Activated CD8-positive, alpha-beta T cell treated with anti-CD3 and anti-CD28 coated beads for 36 hours (primary cell): ENCODE results near the gene PCDHGC3. TPM values are rescaled to one million over a fixed set of nuclear protein-coding genes. Genes with fewer than 3 reads are reported as not detected.

Source experiments
- ATAC-seq: fragments of 200-7000 bp; cut with Tn5 transposase; one replicate; pipeline ENCODE4 v1.10.0; 2021; ENCODE audit warnings: mild to moderate bottlenecking, moderate library complexity
- CTCF ChIA-PET: fragments of 350-600 bp; sonication (Branson Sonifier 250); formaldehyde crosslinking; loops from one replicate; lab custom pipeline; 2021; ENCODE audit warnings: antibody characterized with exemption; lab: Charles Lee
- POLR2A ChIA-PET: fragments of 350-600 bp; sonication (Branson Sonifier 250); formaldehyde crosslinking; loops from one replicate; lab custom pipeline; 2021; ENCODE audit warnings: antibody characterized with exemption; lab: Charles Lee
- DNase-seq: peaks from one replicate; pipeline ENCODE4 v3.0.0-alpha.2; 2020
- H3K27ac Mint-ChIP-seq: one replicate; pipeline ENCODE4 v1.8.0; 2021; ENCODE audit warnings: mild to moderate bottlenecking, mixed read lengths
- H3K27me3 Mint-ChIP-seq: one replicate; pipeline ENCODE4 v1.8.0; 2021; ENCODE audit warnings: mixed read lengths
- H3K36me3 Mint-ChIP-seq: one replicate; pipeline ENCODE4 v1.8.0; 2021; ENCODE audit warnings: low read depth, mixed read lengths
- H3K4me1 Mint-ChIP-seq: one replicate; pipeline ENCODE4 v1.8.0; 2021; ENCODE audit warnings: low read depth, mixed read lengths
- H3K4me3 Mint-ChIP-seq: one replicate; pipeline ENCODE4 v1.8.0; 2021; ENCODE audit warnings: mild to moderate bottlenecking, moderate library complexity, mixed read lengths
- H3K9me3 Mint-ChIP-seq: one replicate; pipeline ENCODE4 v1.8.0; 2021; ENCODE audit warnings: mixed read lengths
- intact Hi-C: fragments of 100-400 bp; cut with micrococcal nuclease; formaldehyde crosslinking; loops from one replicate; pipeline ENCODE4 v1.10.0; 2022
- total RNA-seq, 2 experiments: library from RNA; stranded (reverse); gene quantifications; one replicate each; pipeline ENCODE4 v1.2.3, GENCODE V29; 2021
- TF ChIP-seq, protein P1 (sequence below): fragments of 200-600 bp; IDR thresholded peaks from one replicate; pipeline ENCODE4 v1.8.0; 2022; ENCODE audit warnings: antibody characterized with exemption, mild to moderate bottlenecking

PCDHGC3 gene
- total RNA-seq, 2 experiments from 2014 or later = not detected

DNA sequence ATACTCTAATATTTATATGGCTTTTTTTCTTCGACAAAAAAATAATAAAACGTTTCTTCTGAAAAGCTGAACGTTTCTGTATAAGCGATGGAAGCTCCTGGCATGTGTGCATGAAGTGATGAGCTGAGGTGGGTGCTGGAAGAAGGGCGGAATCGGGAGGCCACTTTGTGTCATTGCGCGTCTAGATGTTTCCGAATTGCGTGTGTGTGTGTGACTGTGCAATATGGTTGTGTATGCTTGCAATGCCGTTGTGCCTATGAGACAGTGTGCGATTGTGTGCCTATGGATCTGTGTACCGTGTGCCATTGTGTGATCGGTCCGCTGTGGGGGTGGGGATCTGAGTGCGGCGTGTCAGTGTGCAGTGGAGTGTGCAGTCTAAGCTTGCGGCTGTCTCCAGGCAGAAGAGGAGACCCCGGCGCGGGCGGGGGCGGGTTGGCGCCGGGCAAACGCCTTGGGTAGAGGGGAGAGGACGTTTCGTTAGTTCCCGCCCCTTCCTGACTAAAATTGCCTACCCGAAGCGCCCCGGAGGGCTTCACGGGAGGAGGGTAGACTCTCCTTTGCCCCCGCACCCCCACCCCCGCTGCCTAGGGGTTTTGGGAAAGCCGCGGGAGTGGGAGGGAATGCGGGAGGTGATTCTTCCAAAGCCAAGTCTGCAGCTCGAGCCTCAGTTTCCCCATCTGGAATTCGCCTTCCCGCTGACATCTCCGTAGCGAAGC, 37.3 kb downstream of the PCDHGC3 start:
- Mint-ChIP-seq H3K4me1 (peaks cover 43% of the 10 kb centered on the region), H3K4me3 (peak overlapping the region; percentile 70), H3K36me3 (peaks cover 30% of the 10 kb centered on the region), H3K9me3 (no peaks in the 10 kb centered on the region), H3K27ac (peak overlapping the region; percentile 84), H3K27me3 (no peaks in the 10 kb centered on the region)
- CTCF ChIA-PET = interaction anchor here (0.6 to 9.4 kb wide), 37 partner anchors 10 to 647 kb away, joined by 3 to 122 read pairs (median 5); partner anchors contain the start of genes PCDHGA10, PCDHGA11, PCDHGA12 and PCDHGA3
- DNase-seq (peak; percentile 59), ATAC-seq (peak; percentile 41)
- TF ChIP-seq, protein P1, sequence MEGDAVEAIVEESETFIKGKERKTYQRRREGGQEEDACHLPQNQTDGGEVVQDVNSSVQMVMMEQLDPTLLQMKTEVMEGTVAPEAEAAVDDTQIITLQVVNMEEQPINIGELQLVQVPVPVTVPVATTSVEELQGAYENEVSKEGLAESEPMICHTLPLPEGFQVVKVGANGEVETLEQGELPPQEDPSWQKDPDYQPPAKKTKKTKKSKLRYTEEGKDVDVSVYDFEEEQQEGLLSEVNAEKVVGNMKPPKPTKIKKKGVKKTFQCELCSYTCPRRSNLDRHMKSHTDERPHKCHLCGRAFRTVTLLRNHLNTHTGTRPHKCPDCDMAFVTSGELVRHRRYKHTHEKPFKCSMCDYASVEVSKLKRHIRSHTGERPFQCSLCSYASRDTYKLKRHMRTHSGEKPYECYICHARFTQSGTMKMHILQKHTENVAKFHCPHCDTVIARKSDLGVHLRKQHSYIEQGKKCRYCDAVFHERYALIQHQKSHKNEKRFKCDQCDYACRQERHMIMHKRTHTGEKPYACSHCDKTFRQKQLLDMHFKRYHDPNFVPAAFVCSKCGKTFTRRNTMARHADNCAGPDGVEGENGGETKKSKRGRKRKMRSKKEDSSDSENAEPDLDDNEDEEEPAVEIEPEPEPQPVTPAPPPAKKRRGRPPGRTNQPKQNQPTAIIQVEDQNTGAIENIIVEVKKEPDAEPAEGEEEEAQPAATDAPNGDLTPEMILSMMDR = no peak
- POLR2A ChIA-PET = interaction anchor here (0.9 to 2.0 kb wide), 5 partner anchors 8 to 123 kb away, joined by 3 to 14 read pairs (median 4); partner anchors contain the start of genes HDAC3 and RELL2
- intact Hi-C loops = loop anchor here (5.0 to 10.0 kb wide), 2 partner anchors 101 to 188 kb away; partner anchors contain the start of genes PCDHGA10 and TAF7

DNA sequence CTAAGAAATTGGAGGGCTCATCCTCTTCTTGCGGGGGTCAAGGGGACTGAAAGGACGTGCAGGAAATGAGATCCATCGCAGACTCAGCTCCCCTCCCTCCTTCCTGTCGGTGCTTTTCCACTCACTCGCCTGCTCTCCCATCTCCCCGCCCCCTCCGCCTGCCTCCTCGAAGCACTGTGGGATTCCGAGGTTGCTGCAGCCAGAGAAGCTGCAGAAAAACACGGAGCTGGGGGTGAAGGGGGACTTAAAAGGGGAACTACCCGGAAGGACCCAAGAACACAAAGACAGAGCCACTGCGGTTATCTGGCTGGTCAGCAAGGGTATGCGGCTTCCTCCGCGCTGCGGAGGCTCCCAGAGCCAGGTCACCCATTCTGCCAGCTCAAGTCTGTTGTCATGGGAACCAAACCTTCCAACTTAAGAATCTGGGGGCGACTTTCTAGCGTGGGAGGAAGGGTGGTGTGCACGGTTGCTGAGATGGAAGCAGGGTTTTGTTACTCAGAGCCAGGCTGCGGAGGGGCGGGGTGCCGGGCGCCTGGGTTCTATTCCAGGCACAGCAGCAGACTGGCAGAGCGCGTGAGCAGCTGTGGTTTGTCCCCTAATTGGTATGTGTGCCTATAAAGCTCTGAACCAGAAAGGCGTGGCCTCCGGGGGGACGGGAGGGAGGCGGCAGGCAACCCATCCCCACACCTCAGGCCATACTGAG, 38.0 kb downstream of the PCDHGC3 start:
- CTCF ChIA-PET = interaction anchor here (0.6 to 9.4 kb wide), 25 partner anchors 9 to 326 kb away, joined by 3 to 122 read pairs (median 7); partner anchors contain the start of genes PCDHGA10, PCDHGA11, PCDHGA12 and PCDHGA3
- POLR2A ChIA-PET = interaction anchor here (0.5 to 2.0 kb wide), 7 partner anchors 9 to 1334 kb away, joined by 3 to 14 read pairs (median 3); partner anchors contain the start of genes HDAC3, PCDHGB5 and RELL2
- peak overlapping the region; percentile 70 for H3K4me3 Mint-ChIP-seq
- H3K36me3 Mint-ChIP-seq = peaks cover 35% of the 10 kb centered on the region
- H3K27ac Mint-ChIP-seq = peak overlapping the region; percentile 83
- peaks cover 43% of the 10 kb centered on the region for H3K4me1 Mint-ChIP-seq
- H3K9me3 Mint-ChIP-seq = no peaks in the 10 kb centered on the region
- ATAC-seq = peak; percentile 66
- TF ChIP-seq, protein P1 = no peak
- intact Hi-C loops = loop anchor here (5.0 to 10.0 kb wide), 2 partner anchors 101 to 189 kb away; partner anchors contain the start of genes PCDHGA10 and TAF7
- DNase-seq = peak; percentile 89
- no peaks in the 10 kb centered on the region for H3K27me3 Mint-ChIP-seq

DNA sequence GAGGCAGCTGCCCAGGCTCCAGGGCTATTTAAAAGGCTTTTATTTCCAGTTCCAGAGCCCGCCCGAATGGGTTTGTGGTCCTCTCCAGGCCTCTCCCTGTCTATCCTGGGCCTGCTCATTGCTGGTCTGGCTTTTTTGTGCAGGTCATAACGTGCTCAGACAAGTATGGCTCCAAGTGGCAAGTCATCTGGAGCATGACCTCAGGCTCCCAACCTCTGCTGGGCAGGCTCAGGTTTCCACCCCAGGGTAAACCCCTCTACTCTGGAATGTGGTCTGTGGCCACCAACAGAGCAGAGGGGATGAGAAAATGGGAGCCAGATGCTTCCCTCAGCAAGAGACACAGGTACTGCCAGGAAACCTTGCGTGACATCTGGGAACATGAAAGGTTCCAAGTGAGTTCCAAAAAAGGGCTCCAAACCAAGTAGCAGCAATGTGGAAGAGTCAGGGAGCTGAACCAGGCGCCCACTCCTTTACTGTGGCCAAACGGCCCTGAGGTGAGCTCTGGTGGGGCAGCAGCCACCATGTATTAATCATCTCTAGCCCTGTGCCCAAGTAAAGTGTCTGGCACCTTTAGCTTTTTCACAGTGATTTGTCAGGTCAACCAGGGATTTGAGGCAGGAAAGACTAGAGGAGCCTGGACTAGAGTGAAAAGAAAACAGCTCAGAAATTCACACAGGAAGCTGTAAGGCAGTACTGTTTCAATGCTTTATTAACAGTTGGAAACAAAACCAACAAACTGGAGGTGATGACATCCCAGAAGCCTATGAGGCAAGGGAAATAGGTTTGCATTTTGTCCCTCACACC, 38.8 kb downstream of the PCDHGC3 start:
- DNase-seq (no peak), ATAC-seq (peak; percentile 9)
- peaks cover 37% of the 10 kb centered on the region for H3K4me1 Mint-ChIP-seq
- H3K27ac Mint-ChIP-seq = peak overlapping the region; percentile 57
- H3K36me3 Mint-ChIP-seq = peaks cover 43% of the 10 kb centered on the region
- intact Hi-C loops = loop anchor here (5.0 to 10.0 kb wide), 2 partner anchors 102 to 190 kb away; partner anchors contain the start of genes PCDHGA10 and TAF7
- no peaks in the 10 kb centered on the region for H3K27me3 Mint-ChIP-seq
- TF ChIP-seq, protein P1 = no peak
- ChIA-PET CTCF (interaction anchor here (0.9 to 9.4 kb wide), 23 partner anchors 8 to 306 kb away, joined by 3 to 122 read pairs (median 7); partner anchors contain the start of genes PCDHB12, PCDHGA10, PCDHGA11 and PCDHGA12), POLR2A (interaction anchor here (0.9 to 2.0 kb wide), 7 partner anchors 9 to 122 kb away, joined by 3 to 14 read pairs (median 3); partner anchors contain the start of genes HDAC3, PCDHGB5 and RELL2)
- H3K9me3 Mint-ChIP-seq = no peaks in the 10 kb centered on the region
- H3K4me3 Mint-ChIP-seq = no peak overlapping the region

DNA sequence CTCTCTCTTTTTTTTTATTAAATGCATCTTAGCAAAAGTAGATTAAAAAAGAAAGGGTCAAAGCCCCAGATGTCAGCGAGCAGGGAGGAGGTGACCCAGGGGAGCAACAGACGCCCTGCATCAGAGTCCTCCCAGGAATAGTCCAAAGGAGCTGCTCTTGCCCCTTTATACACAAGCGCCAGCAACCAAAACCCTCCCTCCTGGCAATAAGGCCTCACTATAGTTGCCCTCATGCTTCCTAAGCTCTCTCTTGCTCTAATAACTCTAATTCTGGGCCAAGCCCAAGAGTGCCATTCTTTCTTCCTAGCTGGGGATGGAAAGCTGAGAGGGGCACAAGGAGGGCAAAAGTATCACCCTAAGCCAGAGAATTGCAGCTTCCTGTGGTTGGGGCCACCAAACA, 39.4 kb downstream of the PCDHGC3 start:
- H3K27ac Mint-ChIP-seq = peak overlapping the region; percentile 64
- DNase-seq (no peak), ATAC-seq (no peak)
- no peaks in the 10 kb centered on the region for H3K27me3 Mint-ChIP-seq
- no peaks in the 10 kb centered on the region for H3K9me3 Mint-ChIP-seq
- H3K36me3 Mint-ChIP-seq = peaks cover 49% of the 10 kb centered on the region
- intact Hi-C loops = loop anchor here (10.0 kb wide), 1 partner anchor 190 kb away; the partner anchor contains the start of gene TAF7
- H3K4me1 Mint-ChIP-seq = peaks cover 34% of the 10 kb centered on the region
- ChIA-PET CTCF (interaction anchor here (0.9 to 9.4 kb wide), 15 partner anchors 8 to 306 kb away, joined by 3 to 122 read pairs (median 7); partner anchors contain the start of genes PCDHB12, PCDHGA10, PCDHGA11 and PCDHGA12), POLR2A (interaction anchor here (0.9 to 2.0 kb wide), 5 partner anchors 8 to 192 kb away, joined by 3 to 14 read pairs (median 3); partner anchors contain the start of gene PCDHGB5)
- H3K4me3 Mint-ChIP-seq = no peak overlapping the region
- TF ChIP-seq, protein P1 = no peak
